Cardiac fibroblast (primary cell): Measurements from ENCODE around the gene PARD3B.

Experiments used
- DNase-seq, 2 donors: peaks; one replicate each; pipeline versions ENCODE4 v3.0.0 to v3.0.0-alpha.2; 2010; ENCODE audit warnings: low read depth in 2 of 2
- H3K4me3 ChIP-seq, 2 donors: replicated peaks in 1 of 2; 1 replicate in 1 of 2; 2 replicates in 1 of 2; pipeline ENCODE4 v1.5.1; 2011; ENCODE audit warnings: low read depth in 2 of 2, low read length in 2 of 2, mild to moderate bottlenecking in 2 of 2, moderate library complexity in 1 of 2
- CTCF ChIP-seq: IDR thresholded peaks from one replicate; pipeline ENCODE4 v1.5.1; 2011; ENCODE audit warnings: low read depth, mild to moderate bottlenecking, low read length, inconsistent platforms

PARD3B gene

DNA sequence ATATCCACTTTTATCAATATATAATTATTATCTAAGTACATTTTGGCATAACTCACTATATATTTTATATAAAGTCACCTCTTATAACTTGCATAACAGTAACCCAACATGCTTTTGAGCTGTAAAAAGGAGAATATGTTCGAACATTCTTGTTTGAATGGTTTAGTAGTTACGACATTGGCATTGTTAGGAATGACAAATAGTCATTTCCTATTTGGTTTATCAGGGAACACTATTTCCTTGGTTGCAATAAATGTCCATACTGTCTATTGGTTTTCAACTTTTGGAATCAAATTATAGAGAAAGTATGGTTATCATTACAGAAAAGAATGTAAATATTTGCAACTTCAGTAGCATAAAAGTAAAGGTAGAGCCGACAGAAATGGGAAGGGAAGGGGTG, 124.1 kb downstream of the PARD3B start:
- H3K4me3 ChIP-seq: no peak overlapping the region
- TF ChIP-seq CTCF: no peak
- DNase-seq: peak; percentile 14 to 77

- TF ChIP-seq CTCF: no peak
- DNase-seq: no peak
- no peak overlapping the region for H3K4me3 ChIP-seq
Observed at GRCh38 chr2:204670124-204670523, 124.8 kb downstream of the PARD3B start.

DNA sequence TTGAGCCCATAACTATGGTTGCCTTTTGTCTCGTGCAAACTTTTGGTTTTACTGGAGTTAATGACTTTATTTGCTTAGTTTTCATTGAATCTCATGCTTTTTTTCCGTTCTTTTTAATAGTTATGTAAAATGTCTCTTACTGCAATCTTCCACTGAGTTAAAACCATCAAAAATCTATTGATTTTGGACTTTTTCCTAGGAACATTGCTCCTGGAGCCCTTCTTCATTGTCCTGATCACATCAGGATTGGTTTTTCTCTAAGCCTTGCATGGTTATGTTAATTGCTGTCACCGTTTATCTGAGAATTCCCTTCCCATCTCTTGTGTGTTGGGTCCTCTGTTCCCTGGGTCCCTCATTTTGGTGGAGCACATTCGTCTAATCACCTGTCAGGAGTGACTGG, 125.5 kb downstream of the PARD3B start:
- no peak for DNase-seq
- no peak overlapping the region for H3K4me3 ChIP-seq
- TF ChIP-seq CTCF: no peak

GRCh38 chr2:204672772-204673171, 127.5 kb downstream of the PARD3B start:
- no peak overlapping the region for H3K4me3 ChIP-seq
- TF ChIP-seq CTCF: no peak
- no peak for DNase-seq

DNA sequence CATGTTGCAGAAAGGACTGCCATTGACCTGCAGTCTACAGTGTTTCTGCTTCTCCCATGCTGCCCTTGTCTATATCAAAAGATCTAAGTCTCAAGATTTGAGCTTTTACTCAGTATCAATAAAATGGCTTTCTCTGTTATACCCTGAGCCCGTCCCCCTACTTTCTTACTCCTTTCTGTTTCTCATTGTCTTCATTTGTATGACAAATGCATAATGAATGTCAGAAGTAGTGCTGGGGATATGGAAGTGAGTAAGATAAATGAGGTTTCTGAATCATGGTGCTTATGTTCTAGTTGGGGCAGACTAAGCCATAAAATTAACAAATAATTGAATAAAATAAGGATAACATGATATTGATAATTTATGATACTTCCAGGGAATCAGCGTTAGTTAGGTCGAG, 128.6 kb downstream of the PARD3B start:
- peak in 1 of 2 donors; percentile 88 for DNase-seq
- TF ChIP-seq CTCF: no peak
- no peak overlapping the region for H3K4me3 ChIP-seq

DNA sequence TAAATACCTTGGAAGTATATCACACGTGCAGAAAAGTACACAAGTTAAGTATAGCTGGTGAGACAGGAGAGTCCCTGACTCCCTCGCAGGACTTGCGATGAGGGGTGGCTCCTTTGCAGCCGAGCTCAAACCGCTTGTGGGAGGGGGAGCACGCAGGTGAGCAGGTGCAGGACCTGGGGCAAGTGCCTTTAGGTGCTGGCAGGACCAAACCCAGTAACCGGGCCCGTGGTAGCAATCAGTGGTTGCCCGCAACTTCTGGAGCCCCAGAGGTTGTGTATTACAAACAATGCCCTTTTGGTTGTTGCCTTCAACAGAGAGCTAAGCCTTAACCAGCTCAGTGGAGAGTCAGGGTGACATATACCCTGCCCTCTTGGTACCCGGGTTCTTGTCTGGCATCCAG, 132.8 kb downstream of the PARD3B start:
- no peak overlapping the region for H3K4me3 ChIP-seq
- no peak for DNase-seq
- TF ChIP-seq CTCF: no peak

DNA sequence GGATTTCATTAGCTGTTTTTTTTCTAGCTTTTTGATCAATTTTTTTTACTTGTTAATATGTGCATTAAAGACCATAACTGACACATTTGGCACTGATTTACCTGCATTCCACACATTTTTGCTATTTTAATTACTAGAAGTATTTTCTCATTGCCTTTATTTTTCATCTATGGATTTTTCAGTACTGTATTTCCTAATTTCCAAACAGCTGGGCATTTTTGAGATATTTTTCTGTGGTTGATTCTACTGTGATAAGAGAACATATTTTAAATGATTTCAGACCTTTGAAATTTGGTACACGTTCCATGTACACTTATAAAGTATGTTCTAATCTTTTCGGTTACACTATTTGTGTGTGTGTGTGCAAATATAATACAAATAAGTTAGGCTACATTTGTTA, 135.3 kb downstream of the PARD3B start:
- DNase-seq: peak in 1 of 2 donors; percentile 55
- no peak overlapping the region for H3K4me3 ChIP-seq
- TF ChIP-seq CTCF: no peak
